Neural progenitor cell (in vitro differentiated cells): ENCODE measurements around the gene TMEM14B. TPM values are rescaled to one million over a fixed set of nuclear protein-coding genes. Genes with fewer than 3 reads are reported as not detected.
"Not testable (repeated sequence)": the region's sequence is repeated elsewhere in the genome, so short reads cannot be mapped to it uniquely, and the experiment has no call there.

Experiments
- DNase-seq: peaks from one replicate; pipeline ENCODE4 v3.0.0-alpha.2; 2016; ENCODE audit warnings: low spot score
- H2AFZ ChIP-seq: fragments of 200-600 bp; sonication (generic); replicated peaks from 2 replicates; pipeline ENCODE4 v1.6.1; 2016; ENCODE audit warnings: antibody characterized with exemption
- H3F3A ChIP-seq: fragments of 200-600 bp; sonication (generic); 2 replicates; pipeline ENCODE4 v1.6.1; 2016; ENCODE audit warnings: antibody characterized with exemption, low read depth
- H3K27ac ChIP-seq: fragments of 200-600 bp; sonication (generic); 2 replicates; pipeline ENCODE4 v1.5.1; 2016; ENCODE audit warnings: mild to moderate bottlenecking
- H3K27me3 ChIP-seq: fragments of 200-600 bp; sonication (generic); 2 replicates; pipeline ENCODE4 v1.6.1; 2016; ENCODE audit warnings: mild to moderate bottlenecking, moderate library complexity
- H3K36me3 ChIP-seq: fragments of 200-600 bp; sonication (generic); 2 replicates; pipeline ENCODE4 v1.5.1; 2016
- H3K4me1 ChIP-seq: fragments of 200-600 bp; sonication (generic); 2 replicates; pipeline ENCODE4 v1.6.1; 2016; ENCODE audit warnings: mixed run types
- H3K4me2 ChIP-seq: fragments of 200-600 bp; sonication (generic); 2 replicates; pipeline ENCODE4 v1.6.1; 2016
- H3K4me3 ChIP-seq: fragments of 200-600 bp; sonication (generic); 2 replicates; pipeline ENCODE4 v1.5.1; 2016
- H3K79me2 ChIP-seq: fragments of 200-600 bp; sonication (generic); 2 replicates; pipeline ENCODE4 v1.6.1; 2016; ENCODE audit warnings: low read depth
- H3K9ac ChIP-seq: fragments of 200-600 bp; sonication (generic); 2 replicates; pipeline ENCODE4 v1.6.1; 2016
- H3K9me3 ChIP-seq: fragments of 200-600 bp; sonication (generic); 2 replicates; pipeline ENCODE4 v1.5.1; 2016; ENCODE audit warnings: low read depth
- H4K20me1 ChIP-seq: fragments of 200-600 bp; sonication (generic); 2 replicates; pipeline ENCODE4 v1.6.1; 2016; ENCODE audit warnings: low read depth
- H3K27ac Mint-ChIP-seq: 3 replicates; pipeline ENCODE4 v1.8.0; 2021; ENCODE audit warnings: mixed read lengths
- H3K27me3 Mint-ChIP-seq: 2 replicates; pipeline ENCODE4 v1.8.0; 2022; ENCODE audit warnings: low read depth, mild to moderate bottlenecking, inconsistent platforms, moderate library complexity, mixed read lengths; ENCODE audit not compliant: insufficient read depth
- H3K36me3 Mint-ChIP-seq: 3 replicates; pipeline ENCODE4 v1.8.0; 2021; ENCODE audit warnings: mixed read lengths
- H3K4me1 Mint-ChIP-seq: 3 replicates; pipeline ENCODE4 v1.8.0; 2021; ENCODE audit warnings: mixed read lengths
- H3K4me3 Mint-ChIP-seq: 3 replicates; pipeline ENCODE4 v1.8.0; 2021; ENCODE audit warnings: mild to moderate bottlenecking, moderate library complexity, mixed read lengths
- H3K9me3 Mint-ChIP-seq: 3 replicates; pipeline ENCODE4 v1.8.0; 2020; ENCODE audit warnings: mixed read lengths
- CTCF ChIP-seq: fragments of 200-600 bp; sonication (generic); IDR thresholded peaks from 2 replicates; pipeline ENCODE4 v1.5.1; 2017; ENCODE audit warnings: antibody characterized with exemption, mild to moderate bottlenecking
- EZH2 ChIP-seq: fragments of 200-600 bp; sonication (generic); IDR thresholded peaks from 2 replicates; pipeline ENCODE4 v1.6.1; 2017; ENCODE audit warnings: antibody characterized with exemption, mild to moderate bottlenecking, moderate library complexity
- EZH2phosphoT487 ChIP-seq: fragments of 200-600 bp; sonication (generic); IDR thresholded peaks from 2 replicates; pipeline ENCODE4 v1.6.1; 2017; ENCODE audit warnings: antibody characterized with exemption
- total RNA-seq: library from RNA; depleted of rRNA; stranded (reverse); fragments of >200 nt; gene quantifications from 2 replicates; pipeline ENCODE4 v1.2.3, GENCODE V29; 2015; ENCODE audit warnings: low replicate concordance

TMEM14B gene
- total RNA-seq, 1 donor from 2014 or later, result 138 TPM

- H3K4me1 ChIP-seq, result peaks cover 13% of the 10 kb centered on the region
- no peak overlapping the region for H3K4me3 ChIP-seq
- no peak overlapping the region for H3K27ac ChIP-seq
- peaks cover 9% of the 10 kb centered on the region for H3K79me2 ChIP-seq
- H3K9ac ChIP-seq, result no peak overlapping the region
- peaks cover 8% of the 10 kb centered on the region for H3K4me1 Mint-ChIP-seq
- no peak overlapping the region for H3K4me3 Mint-ChIP-seq
- peaks cover 4% of the 10 kb centered on the region for H4K20me1 ChIP-seq
- no peaks in the 10 kb centered on the region for H3K36me3 ChIP-seq
- H3F3A ChIP-seq, result peaks cover 11% of the 10 kb centered on the region
- H3K27ac Mint-ChIP-seq, result no peak overlapping the region
- H3K9me3 ChIP-seq, result no peaks in the 10 kb centered on the region
- no peaks in the 10 kb centered on the region for H3K27me3 ChIP-seq
- H3K4me2 ChIP-seq, result no peak overlapping the region
- no peak overlapping the region for H2AFZ ChIP-seq
- H3K9me3 Mint-ChIP-seq, result no peaks in the 10 kb centered on the region
- TF ChIP-seq EZH2phosphoT487, result no peak
- no peak for TF ChIP-seq CTCF
- no peak for TF ChIP-seq EZH2
- H3K27me3 Mint-ChIP-seq, result peaks cover 5% of the 10 kb centered on the region
- peaks cover 2% of the 10 kb centered on the region for H3K36me3 Mint-ChIP-seq
- no peak for DNase-seq
Observed at GRCh38 chr6:10743515-10743914, 4.1 kb upstream of the TMEM14B start.

GRCh38 chr6:10745116-10745515 lies 2.5 kb upstream of the TMEM14B start:
- Histone ChIP-seq H3K9me3 (no peaks in the 10 kb centered on the region), H3K79me2 (peaks cover 25% of the 10 kb centered on the region), H4K20me1 (peaks cover 19% of the 10 kb centered on the region), H3K4me3 (no peak overlapping the region), H3K36me3 (no peaks in the 10 kb centered on the region), H2AFZ (no peak overlapping the region), H3F3A (peaks cover 11% of the 10 kb centered on the region), H3K4me1 (peaks cover 26% of the 10 kb centered on the region), H3K27ac (no peak overlapping the region), H3K27me3 (no peaks in the 10 kb centered on the region), H3K4me2 (no peak overlapping the region), H3K9ac (no peak overlapping the region)
- Mint-ChIP-seq H3K36me3 (peaks cover 3% of the 10 kb centered on the region), H3K4me1 (peaks cover 20% of the 10 kb centered on the region), H3K27ac (no peak overlapping the region), H3K27me3 (peaks cover 5% of the 10 kb centered on the region), H3K9me3 (no peaks in the 10 kb centered on the region), H3K4me3 (no peak overlapping the region)
- TF ChIP-seq EZH2phosphoT487 (no peak), EZH2 (no peak), CTCF (no peak)
- DNase-seq, result no peak

- Histone ChIP-seq H4K20me1 (peaks cover 35% of the 10 kb centered on the region), H3K27me3 (no peaks in the 10 kb centered on the region), H3K79me2 (peaks cover 43% of the 10 kb centered on the region), H3K27ac (no peak overlapping the region), H3K4me3 (peak overlapping the region; percentile 89), H3K36me3 (no peaks in the 10 kb centered on the region), H3K4me1 (peaks cover 26% of the 10 kb centered on the region), H2AFZ (peak overlapping the region; percentile 70), H3K4me2 (peak overlapping the region; percentile 73), H3K9me3 (no peaks in the 10 kb centered on the region), H3F3A (peaks cover 11% of the 10 kb centered on the region), H3K9ac (no peak overlapping the region)
- Mint-ChIP-seq H3K27me3 (peaks cover 5% of the 10 kb centered on the region), H3K4me3 (peak overlapping the region; percentile 94), H3K9me3 (no peaks in the 10 kb centered on the region), H3K36me3 (peaks cover 12% of the 10 kb centered on the region), H3K4me1 (peaks cover 20% of the 10 kb centered on the region), H3K27ac (peak overlapping the region; percentile 46)
- no peak for DNase-seq
- TF ChIP-seq EZH2 (no peak), EZH2phosphoT487 (no peak), CTCF (no peak)
Observed at GRCh38 chr6:10746915-10747250, 722 bp upstream of the TMEM14B start.

GRCh38 chr6:10749734-10750133 lies 2.1 kb downstream of the TMEM14B start:
- no peaks in the 10 kb centered on the region for H3K9me3 ChIP-seq
- H3K9ac ChIP-seq, result no peak overlapping the region
- peaks cover 11% of the 10 kb centered on the region for H3F3A ChIP-seq
- H3K79me2 ChIP-seq, result peaks cover 70% of the 10 kb centered on the region
- H4K20me1 ChIP-seq, result peaks cover 57% of the 10 kb centered on the region
- H3K27me3 ChIP-seq, result no peaks in the 10 kb centered on the region
- H3K4me3 ChIP-seq, result peak overlapping the region; percentile 89
- H3K4me1 Mint-ChIP-seq, result peaks cover 20% of the 10 kb centered on the region
- peak overlapping the region; percentile 17 for H3K4me3 Mint-ChIP-seq
- H3K27ac ChIP-seq, result no peak overlapping the region
- no peaks in the 10 kb centered on the region for H3K36me3 ChIP-seq
- no peaks in the 10 kb centered on the region for H3K9me3 Mint-ChIP-seq
- H2AFZ ChIP-seq, result no peak overlapping the region
- peaks cover 26% of the 10 kb centered on the region for H3K4me1 ChIP-seq
- no peak for DNase-seq
- H3K27ac Mint-ChIP-seq, result no peak overlapping the region
- peaks cover 5% of the 10 kb centered on the region for H3K27me3 Mint-ChIP-seq
- peak overlapping the region; percentile 81 for H3K4me2 ChIP-seq
- peaks cover 25% of the 10 kb centered on the region for H3K36me3 Mint-ChIP-seq
- TF ChIP-seq EZH2phosphoT487 (no peak), CTCF (no peak), EZH2 (no peak)

GRCh38 chr6:10750568-10750967 lies 3.0 kb downstream of the TMEM14B start:
- Mint-ChIP-seq H3K4me1 (peaks cover 20% of the 10 kb centered on the region), H3K4me3 (peak overlapping the region; percentile 43), H3K36me3 (peaks cover 32% of the 10 kb centered on the region)
- not testable (repeated sequence) for H3K9me3 Mint-ChIP-seq, H3K4me2 ChIP-seq, H3K27ac Mint-ChIP-seq, H3K27ac ChIP-seq, DNase-seq, H2AFZ ChIP-seq, H3K9ac ChIP-seq, H3K27me3 Mint-ChIP-seq, H3K27me3 ChIP-seq, H3K4me3 ChIP-seq, H3K36me3 ChIP-seq, H3K9me3 ChIP-seq
- peaks cover 11% of the 10 kb centered on the region for H3F3A ChIP-seq
- H3K79me2 ChIP-seq, result peaks cover 79% of the 10 kb centered on the region
- H3K4me1 ChIP-seq, result peaks cover 26% of the 10 kb centered on the region
- peaks cover 62% of the 10 kb centered on the region for H4K20me1 ChIP-seq
